SK-N-SH (cell line): ENCODE results near the gene WHAMM.

ENCODE experiments used
- EP300 ChIP-seq, 2 experiments: IDR thresholded peaks; 2 replicates each; pipeline versions ENCODE4 v1.4.0 to v1.6.1; 2012; ENCODE audit warnings: borderline replicate concordance in 1 of 2, low read depth in 1 of 2, low read length in 1 of 2
- EZH2phosphoT487 ChIP-seq: fragments of 200-600 bp; sonication (generic); IDR thresholded peaks from 2 replicates; pipeline ENCODE4 v1.6.1; 2017; ENCODE audit warnings: low read depth, mixed run types, mild to moderate bottlenecking, antibody characterized with exemption, moderate library complexity, borderline replicate concordance
- FOSL2 ChIP-seq: IDR thresholded peaks from 2 replicates; pipeline ENCODE4 v1.4.0; 2012; ENCODE audit warnings: low read depth, mild to moderate bottlenecking, moderate library complexity, borderline replicate concordance
- MEF2A ChIP-seq: IDR thresholded peaks from 2 replicates; pipeline ENCODE4 v1.4.0; 2012; ENCODE audit warnings: low read depth, borderline replicate concordance
- NFIC ChIP-seq: IDR thresholded peaks from 2 replicates; pipeline ENCODE4 v1.4.0; 2012; ENCODE audit warnings: borderline replicate concordance
- POLR2AphosphoS5 ChIP-seq: IDR thresholded peaks from 2 replicates; pipeline ENCODE4 v1.6.1; 2012; ENCODE audit warnings: low read depth, low read length
- RFX5 ChIP-seq: IDR thresholded peaks from 2 replicates; pipeline ENCODE4 v1.6.1; 2012; ENCODE audit warnings: mild to moderate bottlenecking, improper control_type of control experiment, low read length
- SMC3 ChIP-seq: IDR thresholded peaks from 2 replicates; pipeline ENCODE4 v1.6.1; 2012; ENCODE audit warnings: low read depth, low read length, improper control_type of control experiment
- YY1 ChIP-seq: IDR thresholded peaks from 2 replicates; pipeline ENCODE4 v1.4.0; 2012; ENCODE audit warnings: low read depth, mild to moderate bottlenecking
- TF ChIP-seq, protein P1 (sequence below): IDR thresholded peaks from 2 replicates; pipeline ENCODE4 v1.6.1; 2012; ENCODE audit warnings: mild to moderate bottlenecking, low read depth, low read length, moderate library complexity
- TF ChIP-seq, protein P2 (sequence below): fragments of 200-600 bp; sonication (generic); IDR thresholded peaks from 2 replicates; pipeline ENCODE4 v1.6.1; 2017; ENCODE audit warnings: antibody characterized with exemption, mild to moderate bottlenecking, moderate library complexity
- TF ChIP-seq, protein P3 (sequence below): IDR thresholded peaks from 2 replicates; pipeline ENCODE4 v1.4.0; 2012; ENCODE audit warnings: low read depth

DNA sequence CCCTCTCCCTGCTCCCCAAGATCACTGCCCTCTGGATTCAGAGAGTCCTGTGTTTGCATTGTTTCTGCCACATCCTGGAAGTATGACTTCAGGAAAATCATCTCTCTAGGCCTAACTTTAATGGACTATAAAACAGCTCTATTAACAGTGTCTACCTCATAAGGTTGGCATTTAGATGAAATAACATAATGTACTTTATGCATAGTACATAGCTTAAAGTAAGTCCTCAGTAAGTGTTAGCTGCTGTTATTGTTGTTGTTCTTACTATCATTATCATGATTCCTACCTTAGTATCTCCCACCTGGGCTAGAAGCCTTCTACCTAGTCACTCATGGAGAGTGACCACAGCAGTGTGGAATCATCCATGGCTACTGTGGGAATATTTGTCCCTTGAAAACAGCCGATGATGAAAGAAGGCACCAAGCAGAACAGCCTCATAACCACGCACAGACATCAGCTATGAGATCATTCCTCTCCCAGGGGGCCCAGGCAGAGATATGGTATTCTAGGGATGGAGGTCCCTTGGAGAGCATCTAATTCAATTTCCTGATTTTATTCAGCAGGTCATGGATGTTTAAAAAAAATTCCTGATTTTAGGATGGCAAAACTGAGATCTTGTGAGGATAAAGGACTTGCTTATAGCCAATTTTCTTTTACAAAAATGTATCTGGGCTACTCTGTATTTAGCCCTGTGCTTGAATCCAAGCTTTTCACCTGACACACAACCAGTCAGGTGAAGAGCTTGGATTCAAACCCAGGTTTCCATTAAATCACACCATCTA lies 5.4 kb upstream of the WHAMM start:
- TF ChIP-seq EP300 (IDR thresholded peaks at IDR 0.05; ENCODE audit: borderline replicate concordance in 1 of 2, low read depth in 1 of 2, low read length in 1 of 2), result no peak
- TF ChIP-seq, protein P1, sequence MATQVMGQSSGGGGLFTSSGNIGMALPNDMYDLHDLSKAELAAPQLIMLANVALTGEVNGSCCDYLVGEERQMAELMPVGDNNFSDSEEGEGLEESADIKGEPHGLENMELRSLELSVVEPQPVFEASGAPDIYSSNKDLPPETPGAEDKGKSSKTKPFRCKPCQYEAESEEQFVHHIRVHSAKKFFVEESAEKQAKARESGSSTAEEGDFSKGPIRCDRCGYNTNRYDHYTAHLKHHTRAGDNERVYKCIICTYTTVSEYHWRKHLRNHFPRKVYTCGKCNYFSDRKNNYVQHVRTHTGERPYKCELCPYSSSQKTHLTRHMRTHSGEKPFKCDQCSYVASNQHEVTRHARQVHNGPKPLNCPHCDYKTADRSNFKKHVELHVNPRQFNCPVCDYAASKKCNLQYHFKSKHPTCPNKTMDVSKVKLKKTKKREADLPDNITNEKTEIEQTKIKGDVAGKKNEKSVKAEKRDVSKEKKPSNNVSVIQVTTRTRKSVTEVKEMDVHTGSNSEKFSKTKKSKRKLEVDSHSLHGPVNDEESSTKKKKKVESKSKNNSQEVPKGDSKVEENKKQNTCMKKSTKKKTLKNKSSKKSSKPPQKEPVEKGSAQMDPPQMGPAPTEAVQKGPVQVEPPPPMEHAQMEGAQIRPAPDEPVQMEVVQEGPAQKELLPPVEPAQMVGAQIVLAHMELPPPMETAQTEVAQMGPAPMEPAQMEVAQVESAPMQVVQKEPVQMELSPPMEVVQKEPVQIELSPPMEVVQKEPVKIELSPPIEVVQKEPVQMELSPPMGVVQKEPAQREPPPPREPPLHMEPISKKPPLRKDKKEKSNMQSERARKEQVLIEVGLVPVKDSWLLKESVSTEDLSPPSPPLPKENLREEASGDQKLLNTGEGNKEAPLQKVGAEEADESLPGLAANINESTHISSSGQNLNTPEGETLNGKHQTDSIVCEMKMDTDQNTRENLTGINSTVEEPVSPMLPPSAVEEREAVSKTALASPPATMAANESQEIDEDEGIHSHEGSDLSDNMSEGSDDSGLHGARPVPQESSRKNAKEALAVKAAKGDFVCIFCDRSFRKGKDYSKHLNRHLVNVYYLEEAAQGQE, result no peak
- no peak for TF ChIP-seq FOSL2
- TF ChIP-seq, protein P2, sequence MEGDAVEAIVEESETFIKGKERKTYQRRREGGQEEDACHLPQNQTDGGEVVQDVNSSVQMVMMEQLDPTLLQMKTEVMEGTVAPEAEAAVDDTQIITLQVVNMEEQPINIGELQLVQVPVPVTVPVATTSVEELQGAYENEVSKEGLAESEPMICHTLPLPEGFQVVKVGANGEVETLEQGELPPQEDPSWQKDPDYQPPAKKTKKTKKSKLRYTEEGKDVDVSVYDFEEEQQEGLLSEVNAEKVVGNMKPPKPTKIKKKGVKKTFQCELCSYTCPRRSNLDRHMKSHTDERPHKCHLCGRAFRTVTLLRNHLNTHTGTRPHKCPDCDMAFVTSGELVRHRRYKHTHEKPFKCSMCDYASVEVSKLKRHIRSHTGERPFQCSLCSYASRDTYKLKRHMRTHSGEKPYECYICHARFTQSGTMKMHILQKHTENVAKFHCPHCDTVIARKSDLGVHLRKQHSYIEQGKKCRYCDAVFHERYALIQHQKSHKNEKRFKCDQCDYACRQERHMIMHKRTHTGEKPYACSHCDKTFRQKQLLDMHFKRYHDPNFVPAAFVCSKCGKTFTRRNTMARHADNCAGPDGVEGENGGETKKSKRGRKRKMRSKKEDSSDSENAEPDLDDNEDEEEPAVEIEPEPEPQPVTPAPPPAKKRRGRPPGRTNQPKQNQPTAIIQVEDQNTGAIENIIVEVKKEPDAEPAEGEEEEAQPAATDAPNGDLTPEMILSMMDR, result no peak
- TF ChIP-seq RFX5, result no peak
- no peak for TF ChIP-seq POLR2AphosphoS5
- no peak for TF ChIP-seq MEF2A
- no peak for TF ChIP-seq NFIC
- TF ChIP-seq YY1, result no peak
- TF ChIP-seq EZH2phosphoT487, result no peak
- no peak for TF ChIP-seq SMC3
- TF ChIP-seq, protein P3, sequence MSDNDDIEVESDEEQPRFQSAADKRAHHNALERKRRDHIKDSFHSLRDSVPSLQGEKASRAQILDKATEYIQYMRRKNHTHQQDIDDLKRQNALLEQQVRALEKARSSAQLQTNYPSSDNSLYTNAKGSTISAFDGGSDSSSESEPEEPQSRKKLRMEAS, result no peak
